GM19395 (cell line): ENCODE results near the gene IKZF3.
"Not testable (repeated sequence)": the region's sequence is repeated elsewhere in the genome, so short reads cannot be mapped to it uniquely, and the experiment has no call there.

Experiments used
- ATAC-seq: cut with Tn5 transposase; IDR thresholded peaks from one replicate; pipeline ENCODE4 v1.9.1; 2021; ENCODE audit warnings: mild to moderate bottlenecking, moderate library complexity; ENCODE audit not compliant: unreplicated experiment

IKZF3 gene

GRCh38 chr17:39742126-39742855 is 121.8 kb downstream of the IKZF3 start:
- no peak for ATAC-seq

DNA sequence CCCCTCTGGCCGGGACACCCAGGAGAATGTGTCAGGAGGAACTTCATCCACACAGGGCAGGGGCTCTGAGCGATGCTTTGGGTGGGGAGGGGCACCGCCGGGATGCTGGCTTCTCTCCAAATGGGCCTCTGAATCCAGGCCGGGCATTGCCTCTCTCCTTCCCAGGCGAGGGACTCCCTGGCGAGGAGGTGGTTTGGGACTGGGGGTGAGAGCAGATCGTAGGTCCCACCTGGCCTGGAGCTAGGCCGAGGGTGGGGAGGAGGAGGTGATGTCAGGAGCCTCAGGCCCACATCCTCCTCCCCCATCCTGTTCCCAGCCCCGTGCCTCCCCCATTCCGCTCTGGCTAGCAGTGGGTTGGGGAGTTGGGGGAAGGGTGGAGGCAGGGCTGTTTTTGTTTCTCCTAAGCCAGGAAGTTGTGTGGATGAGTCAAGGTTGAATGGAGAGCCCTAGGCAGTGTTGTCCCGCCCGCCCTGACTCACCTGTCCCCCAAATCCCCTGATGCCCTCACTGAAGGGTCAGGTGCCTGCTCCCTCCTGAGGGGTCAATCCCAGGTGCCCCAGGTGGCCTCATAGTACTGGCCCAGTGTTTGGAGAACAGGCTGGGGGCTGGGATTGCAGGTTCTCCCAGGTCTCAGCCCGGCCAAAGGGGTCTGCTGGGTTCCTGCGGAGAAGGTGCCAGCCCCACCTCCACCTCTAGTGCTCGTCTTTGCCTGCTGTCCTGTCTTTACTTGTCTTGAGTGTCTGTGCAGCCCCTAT is 123.6 kb downstream of the IKZF3 start:
- ATAC-seq: no peak

GRCh38 chr17:39739885-39740356 is 124.2 kb downstream of the IKZF3 start:
- no peak for ATAC-seq

DNA sequence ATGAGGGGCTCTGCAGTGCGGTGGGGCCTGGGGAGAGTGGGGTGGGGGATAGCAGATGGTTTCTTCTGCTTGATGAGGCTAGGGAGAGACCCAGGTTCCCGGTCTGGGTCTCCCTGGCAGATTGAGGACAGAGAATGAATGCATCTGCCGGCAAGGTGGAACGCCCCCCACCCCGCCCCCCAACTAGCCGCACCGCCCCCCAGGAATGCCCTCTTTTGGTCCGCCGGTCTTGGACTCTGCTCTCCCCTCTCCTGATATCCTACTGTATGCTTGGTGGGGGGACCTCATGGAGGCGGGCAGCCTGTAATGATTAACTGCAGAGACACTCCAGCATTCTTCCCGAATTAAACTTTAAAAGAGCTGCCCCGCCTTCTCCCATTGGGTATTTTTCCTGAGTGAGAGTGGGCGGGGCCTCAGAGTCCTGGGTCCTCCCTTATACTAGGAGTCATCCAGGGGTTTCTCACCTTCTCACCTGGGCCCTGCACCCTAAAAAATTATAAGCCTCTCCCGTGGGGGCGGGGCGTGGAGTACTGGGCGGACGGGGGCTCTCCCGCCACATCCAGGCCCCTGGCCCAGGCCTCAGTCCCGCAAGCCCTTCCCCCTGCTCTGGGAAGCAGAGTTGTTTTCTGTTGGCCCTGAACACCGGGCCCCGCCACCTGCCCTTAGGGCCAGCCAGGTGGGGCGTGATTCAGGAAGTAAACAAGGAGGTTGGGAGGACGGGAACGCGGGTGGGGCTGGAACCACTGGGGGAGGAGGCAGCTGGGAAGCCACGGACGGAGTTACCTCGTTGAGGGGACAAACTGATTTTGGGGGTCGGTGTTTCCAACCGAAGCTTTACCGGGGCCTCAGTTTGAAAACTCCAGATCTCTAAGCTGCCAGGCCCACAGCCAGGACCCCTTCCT is 124.9 kb downstream of the IKZF3 start:
- ATAC-seq: no peak

- ATAC-seq: no peak
Observed at GRCh38 chr17:39738568-39738901, 125.6 kb downstream of the IKZF3 start.

DNA sequence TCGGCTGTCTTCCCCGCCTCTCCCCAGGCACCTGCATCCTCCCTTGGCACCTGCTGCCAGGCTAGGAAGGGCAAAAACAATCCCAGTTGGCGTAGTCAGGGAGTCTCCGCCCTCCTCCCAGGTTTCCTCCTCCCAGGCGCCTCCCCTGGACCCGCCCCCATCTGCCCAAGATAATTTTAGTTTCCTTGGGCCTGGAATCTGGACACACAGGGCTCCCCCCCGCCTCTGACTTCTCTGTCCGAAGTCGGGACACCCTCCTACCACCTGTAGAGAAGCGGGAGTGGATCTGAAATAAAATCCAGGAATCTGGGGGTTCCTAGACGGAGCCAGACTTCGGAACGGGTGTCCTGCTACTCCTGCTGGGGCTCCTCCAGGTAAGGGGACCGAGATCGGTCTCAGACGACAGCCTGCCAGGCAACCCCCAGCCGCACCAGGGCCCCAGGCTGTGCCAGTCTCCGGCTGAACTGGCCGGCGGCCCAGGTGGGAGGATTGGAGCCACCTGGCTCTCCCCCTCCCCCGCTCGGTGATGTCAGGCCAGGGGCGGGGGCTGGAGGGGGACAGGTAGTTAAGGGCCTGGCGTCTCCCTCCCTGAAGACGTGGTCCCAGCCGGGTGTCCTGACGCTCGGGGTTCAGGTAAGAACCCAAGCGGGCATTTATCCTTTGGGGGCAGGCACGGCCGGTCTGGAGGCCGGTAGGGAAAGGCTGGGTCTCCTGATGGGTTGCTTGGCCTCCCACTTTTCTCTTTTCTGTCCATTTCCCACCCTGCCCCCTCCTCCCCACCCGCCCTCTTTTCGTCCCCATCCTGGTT is 126.1 kb downstream of the IKZF3 start, which contains the start of gene GRB7:
Gene GRB7, plus strand, starts transcription at position 179 of the 808 bp plus-strand sequence. CDS start 4,364 bp downstream, outside the sequence.
- no peak for ATAC-seq

DNA sequence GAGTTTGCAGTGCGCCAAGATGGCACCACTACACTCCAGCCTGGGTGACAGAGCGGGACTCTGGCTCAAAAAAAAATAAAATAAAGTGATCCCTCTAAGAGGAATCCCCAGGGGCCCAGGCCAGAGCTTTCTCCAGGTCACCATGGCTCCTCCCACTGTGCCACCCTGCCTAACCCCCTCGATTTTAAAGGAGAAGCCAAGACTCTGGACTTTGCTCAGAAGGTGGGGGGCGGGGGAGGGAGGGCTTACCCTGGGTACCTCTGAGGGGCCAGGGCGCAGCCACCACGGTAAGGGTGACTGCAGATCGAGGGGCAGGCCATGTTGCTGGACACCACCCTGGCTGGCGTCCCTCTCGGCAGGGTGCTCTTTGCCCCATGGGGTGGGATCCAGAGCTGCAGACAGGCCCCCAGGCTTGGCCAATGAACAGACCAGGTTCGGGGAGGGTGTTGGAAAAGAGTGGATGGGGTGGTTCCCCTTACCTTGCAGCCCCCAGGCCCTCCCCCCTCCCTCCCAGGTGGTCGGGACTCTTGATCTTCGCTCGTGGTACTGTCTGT is 126.8 kb downstream of the IKZF3 start:
- no peak for ATAC-seq

DNA sequence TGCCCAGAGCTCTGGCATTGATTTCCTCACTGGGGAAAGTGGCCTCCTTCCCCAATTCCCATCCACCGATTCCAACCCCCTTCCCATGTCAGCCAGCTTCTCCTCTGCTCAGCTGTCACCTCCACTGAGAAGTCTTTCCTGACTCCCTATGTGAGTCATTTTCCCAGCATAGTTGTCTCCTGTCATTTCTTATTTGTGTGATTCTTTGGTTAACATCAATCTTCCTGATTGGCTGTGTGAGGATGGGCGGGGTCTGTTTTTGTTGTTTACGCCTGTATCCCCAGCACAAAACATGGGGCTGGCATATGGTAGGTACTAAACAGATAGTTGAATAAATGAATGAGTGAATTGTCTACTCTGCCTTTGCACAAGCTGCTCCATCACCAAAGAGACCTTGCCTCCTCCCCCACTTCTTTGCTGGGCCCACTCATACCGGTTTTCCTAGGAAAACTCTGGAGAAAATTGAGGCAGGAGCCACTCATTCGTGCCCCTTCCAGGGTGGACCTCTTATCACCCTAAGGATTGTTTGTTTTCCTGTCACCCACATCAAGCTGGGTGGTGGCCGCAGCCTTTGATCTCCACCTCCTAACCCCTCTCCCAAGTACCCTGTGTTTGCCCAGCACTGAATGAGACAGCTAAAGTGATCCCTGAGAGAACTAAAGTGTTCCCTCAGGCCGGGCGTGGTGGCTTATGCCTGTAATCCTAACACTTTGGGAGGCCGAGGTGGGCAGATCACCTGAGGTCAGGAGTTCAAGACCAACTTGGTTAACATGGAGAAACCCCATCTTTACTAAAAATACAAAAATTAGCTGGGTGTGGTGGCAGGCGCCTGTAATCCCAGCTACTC is 127.6 kb downstream of the IKZF3 start:
- no peak for ATAC-seq

- no peak for ATAC-seq
Observed at GRCh38 chr17:39735882-39736281, 128.2 kb downstream of the IKZF3 start.

DNA sequence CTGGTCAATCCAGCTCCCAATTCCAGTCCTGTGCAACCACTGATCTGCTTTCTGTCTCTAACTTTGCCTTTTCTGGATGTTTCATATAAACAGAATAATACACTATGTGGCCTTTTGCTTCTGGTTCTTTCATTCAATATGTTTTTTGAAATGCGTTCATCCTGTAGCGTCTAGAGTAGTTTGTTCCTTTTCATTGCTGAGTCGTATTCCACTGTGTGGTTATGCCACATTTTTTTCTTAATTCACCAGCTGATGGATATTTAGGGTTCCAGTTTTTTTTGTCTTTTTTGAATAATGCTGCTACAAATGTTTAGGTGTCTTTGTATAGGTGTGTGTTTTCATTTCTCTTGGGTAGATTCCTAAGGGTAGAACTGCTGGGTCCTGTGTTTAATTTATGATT is 131.5 kb downstream of the IKZF3 start:
- ATAC-seq: no peak

GRCh38 chr17:39730095-39730921 is 133.8 kb downstream of the IKZF3 start, which contains the start of gene MIEN1:
Gene MIEN1 (minus strand): TSS chr17:39730532. CDS start chr17:39730495, 37 bp downstream.
- ATAC-seq: peak; percentile 88

DNA sequence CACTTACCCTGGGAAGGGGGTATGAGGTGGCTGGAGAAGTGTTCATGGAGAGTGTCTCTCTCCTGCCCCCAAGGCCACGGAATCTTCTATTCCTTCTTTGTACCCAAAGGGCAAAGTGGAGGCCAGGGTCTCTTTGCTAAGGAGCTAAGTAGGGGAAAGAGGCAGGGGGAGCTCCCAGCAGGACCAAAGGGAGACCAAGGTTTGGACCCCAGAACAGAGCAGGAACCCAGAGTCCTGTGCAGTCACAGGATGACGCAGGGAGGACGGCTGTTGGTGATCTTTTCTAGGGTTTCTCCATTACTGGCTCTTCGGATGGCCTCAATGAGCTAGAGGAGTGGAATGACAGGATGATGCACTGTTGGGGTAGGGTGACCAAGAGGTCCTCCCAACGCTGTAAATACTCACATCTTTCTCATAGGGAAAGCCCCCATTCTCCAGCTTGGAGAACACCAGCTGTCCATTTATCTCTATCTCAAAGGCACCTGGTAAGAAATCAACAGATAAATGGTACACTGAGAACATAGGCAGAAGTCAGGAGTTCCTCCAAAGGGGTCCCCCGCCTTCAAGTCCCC is 134.7 kb downstream of the IKZF3 start:
- no peak for ATAC-seq

- no peak for ATAC-seq
Observed at GRCh38 chr17:39727556-39727955, 136.6 kb downstream of the IKZF3 start.

GRCh38 chr17:39726617-39727016 is 137.5 kb downstream of the IKZF3 start:
- ATAC-seq: no peak

DNA sequence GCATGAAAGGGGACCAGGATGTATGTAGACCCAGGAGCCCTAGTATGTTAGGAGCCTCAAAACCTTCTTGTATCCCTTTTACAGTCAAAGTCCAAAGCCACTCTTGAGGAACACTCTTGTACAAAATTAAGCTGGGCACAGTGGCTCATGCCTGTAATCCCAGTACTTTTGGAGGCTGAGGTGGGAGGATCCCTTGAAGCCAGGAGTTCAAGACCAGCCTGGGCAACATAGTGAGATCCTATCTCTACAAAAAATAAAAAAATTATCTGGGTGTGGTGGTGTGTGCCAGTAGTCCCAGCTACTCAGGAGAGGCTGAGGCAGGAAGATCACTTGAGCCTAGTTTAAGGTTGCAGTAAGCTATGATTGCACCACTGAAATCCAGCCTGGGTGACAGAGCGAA is 138.2 kb downstream of the IKZF3 start:
- not testable (repeated sequence) for ATAC-seq

DNA sequence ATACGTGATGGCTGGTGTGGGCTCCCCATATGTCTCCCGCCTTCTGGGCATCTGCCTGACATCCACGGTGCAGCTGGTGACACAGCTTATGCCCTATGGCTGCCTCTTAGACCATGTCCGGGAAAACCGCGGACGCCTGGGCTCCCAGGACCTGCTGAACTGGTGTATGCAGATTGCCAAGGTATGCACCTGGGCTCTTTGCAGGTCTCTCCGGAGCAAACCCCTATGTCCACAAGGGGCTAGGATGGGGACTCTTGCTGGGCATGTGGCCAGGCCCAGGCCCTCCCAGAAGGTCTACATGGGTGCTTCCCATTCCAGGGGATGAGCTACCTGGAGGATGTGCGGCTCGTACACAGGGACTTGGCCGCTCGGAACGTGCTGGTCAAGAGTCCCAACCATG is 139.4 kb downstream of the IKZF3 start:
- no peak for ATAC-seq

DNA sequence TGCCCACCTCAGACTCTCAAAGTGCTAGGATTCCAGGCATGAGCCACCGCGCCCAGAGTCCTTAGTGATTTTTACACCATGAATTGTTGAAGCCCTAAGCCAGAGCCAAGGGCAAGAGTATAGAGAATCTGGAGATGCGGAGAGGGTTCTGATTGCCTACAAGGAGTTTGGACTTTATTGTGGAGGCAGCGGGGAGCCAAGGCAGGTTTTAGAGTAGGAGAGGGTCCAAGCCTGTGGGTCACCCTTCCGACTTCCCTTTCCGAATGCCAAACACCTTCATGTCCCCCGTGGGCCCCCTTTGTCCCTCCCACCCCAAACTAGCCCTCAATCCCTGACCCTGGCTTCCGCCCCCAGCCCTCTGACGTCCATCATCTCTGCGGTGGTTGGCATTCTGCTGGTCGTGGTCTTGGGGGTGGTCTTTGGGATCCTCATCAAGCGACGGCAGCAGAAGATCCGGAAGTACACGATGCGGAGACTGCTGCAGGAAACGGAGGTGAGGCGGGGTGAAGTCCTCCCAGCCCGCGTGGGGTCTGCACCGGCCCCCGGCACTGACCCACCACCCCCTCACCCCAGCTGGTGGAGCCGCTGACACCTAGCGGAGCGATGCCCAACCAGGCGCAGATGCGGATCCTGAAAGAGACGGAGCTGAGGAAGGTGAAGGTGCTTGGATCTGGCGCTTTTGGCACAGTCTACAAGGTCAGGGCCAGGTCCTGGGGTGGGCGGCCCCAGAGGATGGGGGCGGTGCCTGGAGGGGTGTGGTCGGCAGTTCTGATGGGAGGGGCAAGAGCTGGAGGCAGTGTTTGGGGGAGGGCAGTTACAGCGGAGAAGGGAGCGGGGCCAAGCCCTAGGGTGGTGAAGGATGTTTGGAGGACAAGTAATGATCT is 140.9 kb downstream of the IKZF3 start:
- no peak for ATAC-seq
